Measurements from ENCODE around the gene RXRA. TPM values are rescaled to one million over a fixed set of nuclear protein-coding genes. Genes with fewer than 3 reads are reported as not detected.

RXRA gene
- total RNA-seq, 4 donors from 2014 or later = 39.4 to 81.3 (median 67.4) TPM

DNA sequence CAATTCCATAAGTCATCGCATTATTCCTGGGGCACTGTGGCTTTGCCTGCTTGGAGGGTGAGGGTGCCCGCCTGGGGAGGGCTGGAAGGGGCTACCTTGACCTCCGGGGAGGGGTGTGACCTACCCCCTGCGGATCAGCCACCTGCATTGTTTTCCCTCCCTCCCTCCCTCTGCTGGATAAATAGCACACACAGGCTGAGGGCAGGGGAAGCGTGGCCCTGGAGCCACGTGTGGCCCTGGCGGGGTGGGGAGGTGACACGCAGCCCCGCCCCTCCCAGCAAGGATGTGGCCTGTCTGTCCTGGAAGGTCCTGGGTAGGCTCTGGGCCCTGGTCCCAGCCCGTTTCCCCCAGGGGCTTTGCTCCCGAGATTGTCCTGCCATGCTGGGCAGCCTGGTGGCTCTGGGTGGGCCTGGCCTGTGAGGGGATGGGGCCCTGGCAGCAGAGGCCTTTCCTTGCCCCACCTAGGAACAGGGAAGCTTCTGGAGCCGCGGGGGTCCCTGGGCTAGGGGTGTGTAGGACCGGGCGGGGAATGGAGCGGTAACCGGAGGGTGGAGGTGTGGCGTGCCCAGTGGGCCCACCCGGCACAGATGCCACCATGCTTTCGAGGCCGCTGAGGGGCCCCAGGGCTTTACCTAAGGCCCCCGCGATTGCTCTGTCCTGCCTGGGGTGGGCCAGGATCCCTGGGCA lies 33.4 kb downstream of the RXRA start:
- no peak overlapping the region for H3K4me3 ChIP-seq (replicated peaks in 1 of 3)
- peaks cover 45 to 72% of the 10 kb centered on the region in 2 donors for H3K4me1 ChIP-seq
- intact Hi-C loops (cut with DNase I) = no loop called here
- H3K27ac ChIP-seq = peak overlapping the region in 1 of 3 donors; percentile 45
- TF ChIP-seq, protein P1, sequence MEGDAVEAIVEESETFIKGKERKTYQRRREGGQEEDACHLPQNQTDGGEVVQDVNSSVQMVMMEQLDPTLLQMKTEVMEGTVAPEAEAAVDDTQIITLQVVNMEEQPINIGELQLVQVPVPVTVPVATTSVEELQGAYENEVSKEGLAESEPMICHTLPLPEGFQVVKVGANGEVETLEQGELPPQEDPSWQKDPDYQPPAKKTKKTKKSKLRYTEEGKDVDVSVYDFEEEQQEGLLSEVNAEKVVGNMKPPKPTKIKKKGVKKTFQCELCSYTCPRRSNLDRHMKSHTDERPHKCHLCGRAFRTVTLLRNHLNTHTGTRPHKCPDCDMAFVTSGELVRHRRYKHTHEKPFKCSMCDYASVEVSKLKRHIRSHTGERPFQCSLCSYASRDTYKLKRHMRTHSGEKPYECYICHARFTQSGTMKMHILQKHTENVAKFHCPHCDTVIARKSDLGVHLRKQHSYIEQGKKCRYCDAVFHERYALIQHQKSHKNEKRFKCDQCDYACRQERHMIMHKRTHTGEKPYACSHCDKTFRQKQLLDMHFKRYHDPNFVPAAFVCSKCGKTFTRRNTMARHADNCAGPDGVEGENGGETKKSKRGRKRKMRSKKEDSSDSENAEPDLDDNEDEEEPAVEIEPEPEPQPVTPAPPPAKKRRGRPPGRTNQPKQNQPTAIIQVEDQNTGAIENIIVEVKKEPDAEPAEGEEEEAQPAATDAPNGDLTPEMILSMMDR (IDR thresholded peaks at IDR 0.05) = no peak
- TF ChIP-seq POLR2A (IDR thresholded peaks at IDR 0.05) = no peak
- 76 to 83% methylated on average over 4 to 6 of the region's 23 CpGs for WGBS, 2 donors
- DNase-seq = no peak
- no peaks in the 10 kb centered on the region for H3K27me3 ChIP-seq
- no peaks in the 10 kb centered on the region for H3K36me3 ChIP-seq
- H3K9me3 ChIP-seq = no peaks in the 10 kb centered on the region

DNA sequence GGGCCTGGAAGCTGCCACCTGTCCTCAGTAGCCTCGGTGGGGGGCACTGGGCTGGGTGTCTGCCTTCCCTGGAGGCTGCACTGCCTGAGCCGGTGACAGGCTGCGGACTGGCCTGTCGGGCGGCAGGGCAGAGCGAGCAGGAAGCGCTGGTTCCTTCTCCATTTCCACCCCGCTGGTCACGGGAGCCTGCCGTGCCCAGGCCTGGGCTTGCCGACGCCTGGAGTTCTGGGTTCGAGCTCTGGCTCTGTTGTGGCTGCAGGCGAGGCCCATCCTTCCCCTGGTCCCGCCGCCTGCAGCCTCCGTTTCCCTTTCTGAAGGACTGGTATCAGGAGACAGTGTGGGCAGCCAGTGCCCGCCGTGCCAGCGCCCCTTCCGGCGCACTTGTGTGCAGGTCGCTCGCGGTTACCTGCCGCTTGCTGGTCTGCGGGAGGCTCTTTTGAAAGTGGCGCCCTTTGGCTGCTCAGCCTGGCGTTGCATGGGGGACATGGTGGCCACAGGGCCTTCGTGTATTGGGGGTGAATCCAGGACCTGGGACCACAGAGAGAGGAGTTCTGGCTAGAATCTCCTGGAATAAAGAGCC lies 34.0 kb downstream of the RXRA start:
- no peak for TF ChIP-seq POLR2A (IDR thresholded peaks at IDR 0.05)
- TF ChIP-seq, protein P1 (IDR thresholded peaks at IDR 0.05) = no peak
- H3K4me3 ChIP-seq (replicated peaks in 1 of 3) = no peak overlapping the region
- no peaks in the 10 kb centered on the region for H3K9me3 ChIP-seq
- no peak overlapping the region for H3K27ac ChIP-seq
- 81 to 92% methylated on average over 16 to 23 of the region's 30 CpGs for whole genome bisulfite sequencing, 2 donors
- DNase-seq = no peak
- no peaks in the 10 kb centered on the region for H3K36me3 ChIP-seq
- H3K27me3 ChIP-seq = no peaks in the 10 kb centered on the region
- intact Hi-C loops (cut with DNase I) = no loop called here
- peaks cover 41 to 72% of the 10 kb centered on the region in 2 donors for H3K4me1 ChIP-seq

DNA sequence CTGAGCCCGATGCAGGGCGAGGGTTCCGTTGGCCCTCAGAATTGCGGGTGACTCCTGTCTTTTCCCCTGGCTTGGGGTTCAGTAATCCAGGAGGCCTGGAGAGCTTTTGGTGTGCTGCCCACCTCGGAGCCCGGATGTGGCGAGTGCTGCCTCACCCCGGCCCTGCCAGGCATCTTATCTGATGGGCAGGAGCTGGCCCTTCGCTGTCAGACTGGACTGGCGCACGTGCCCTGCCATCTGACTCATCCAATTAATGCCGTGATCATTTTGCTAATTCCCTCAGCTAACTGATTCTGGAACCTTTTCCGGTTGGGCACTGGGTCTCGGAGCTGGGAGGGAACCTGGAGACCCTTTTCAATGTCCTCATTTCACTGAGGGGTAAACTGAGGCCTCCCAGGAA lies 34.6 kb downstream of the RXRA start:
- no peaks in the 10 kb centered on the region for H3K27me3 ChIP-seq
- no peak for DNase-seq
- no peaks in the 10 kb centered on the region for H3K36me3 ChIP-seq
- H3K27ac ChIP-seq = no peak overlapping the region
- no peaks in the 10 kb centered on the region for H3K9me3 ChIP-seq
- peaks cover 40 to 72% of the 10 kb centered on the region in 2 donors for H3K4me1 ChIP-seq
- H3K4me3 ChIP-seq (replicated peaks in 1 of 3) = no peak overlapping the region
- 75 to 82% methylated on average over 11 to 14 of the region's 14 CpGs for WGBS, 2 donors
- intact Hi-C loops (cut with DNase I) = no loop called here
- no peak for TF ChIP-seq POLR2A (IDR thresholded peaks at IDR 0.05)

DNA sequence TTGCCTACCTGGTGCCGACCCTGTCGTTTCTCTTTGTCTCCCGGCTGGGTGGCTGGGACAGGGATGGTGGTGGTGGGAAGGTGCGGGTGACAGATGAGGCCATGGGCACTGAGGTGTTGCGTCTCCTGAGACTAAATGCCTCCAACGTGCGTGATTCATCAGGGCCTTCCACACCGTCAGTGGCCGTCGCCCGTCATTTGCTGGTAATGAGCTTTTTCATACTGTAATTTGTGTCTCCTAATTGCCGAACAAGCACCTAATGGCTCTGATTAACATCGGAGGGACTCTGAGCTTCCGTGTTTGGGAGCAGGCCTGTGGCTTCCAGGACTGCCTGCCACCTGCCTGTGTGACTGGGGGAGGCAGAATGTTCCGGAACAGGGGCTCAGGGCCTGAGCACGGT lies 35.2 kb downstream of the RXRA start:
- Histone ChIP-seq H3K4me3 (replicated peaks in 1 of 3) (no peak overlapping the region), H3K27ac (no peak overlapping the region), H3K9me3 (no peaks in the 10 kb centered on the region), H3K4me1 (peaks cover 40 to 72% of the 10 kb centered on the region in 2 donors), H3K27me3 (no peaks in the 10 kb centered on the region), H3K36me3 (no peaks in the 10 kb centered on the region)
- DNase-seq = no peak
- WGBS, 2 donors = 86 to 96% methylated on average over 14 to 16 of the region's 16 CpGs
- intact Hi-C loops (cut with DNase I) = no loop called here
- no peak for TF ChIP-seq POLR2A (IDR thresholded peaks at IDR 0.05)
- TF ChIP-seq, protein P1 (IDR thresholded peaks at IDR 0.05) = no peak

DNA sequence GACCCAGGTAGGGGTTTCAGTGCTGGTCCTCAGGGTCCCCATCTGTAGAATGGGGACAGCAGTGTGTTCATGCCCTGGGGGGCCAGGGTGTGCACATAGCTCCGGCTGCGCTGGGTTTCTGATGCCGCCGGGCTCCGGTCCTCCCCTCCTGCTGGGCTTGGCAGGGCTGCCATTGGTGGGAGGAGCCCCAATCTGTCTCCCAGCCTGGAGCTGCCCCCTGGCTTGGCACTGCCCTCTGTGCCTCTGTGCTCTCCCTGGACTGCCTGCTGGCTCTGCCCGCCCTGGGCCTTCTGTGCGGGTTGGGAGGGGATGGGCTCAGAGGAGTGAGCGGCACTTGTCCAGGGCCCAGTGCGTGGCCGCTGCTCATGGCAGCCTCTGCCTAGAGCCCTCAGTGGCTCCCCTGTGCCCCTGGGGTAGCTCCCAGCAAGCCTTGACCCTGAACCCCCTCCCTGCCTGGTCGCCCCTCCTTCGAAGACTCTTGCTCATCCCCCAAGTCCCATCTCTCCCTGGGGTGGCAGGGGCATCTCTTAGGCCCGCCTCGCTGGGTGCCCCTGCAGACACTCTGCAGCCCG lies 35.7 kb downstream of the RXRA start:
- H3K27ac ChIP-seq = no peak overlapping the region
- no peaks in the 10 kb centered on the region for H3K9me3 ChIP-seq
- no peak overlapping the region for H3K4me3 ChIP-seq (replicated peaks in 1 of 3)
- intact Hi-C loops (cut with DNase I) = no loop called here
- no peaks in the 10 kb centered on the region for H3K27me3 ChIP-seq
- no peak for DNase-seq
- H3K36me3 ChIP-seq = no peaks in the 10 kb centered on the region
- TF ChIP-seq, protein P1 (IDR thresholded peaks at IDR 0.05) = no peak
- no peak for TF ChIP-seq POLR2A (IDR thresholded peaks at IDR 0.05)
- H3K4me1 ChIP-seq = peaks cover 40 to 72% of the 10 kb centered on the region in 2 donors
- WGBS, 2 donors = 95 to 96% methylated on average over 6 to 8 of the region's 15 CpGs

Measured in thyroid gland (tissue), 4 donors.